CD14-positive monocyte (primary cell): Measurements from ENCODE around the gene PDILT. TPM values are rescaled to one million over a fixed set of nuclear protein-coding genes. Genes with fewer than 3 reads are reported as not detected.

Source experiments
- DNase-seq, 3 donors: peaks; one replicate each; pipeline ENCODE4 v3.0.0-alpha.2; 2011 to 2022
- H2AFZ ChIP-seq: 2 replicates; pipeline ENCODE4 v1.6.0; 2012; ENCODE audit warnings: mild to moderate bottlenecking, low read depth, low read length, inconsistent platforms; ENCODE audit not compliant: insufficient read depth, poor library complexity, severe bottlenecking
- H3K27ac ChIP-seq, 2 donors: 1 replicate in 1 of 2; 2 replicates in 1 of 2; pipeline ENCODE4 v1.5.1; 2012 to 2013; ENCODE audit warnings: low read length in 2 of 2, control low read depth in 1 of 2, inconsistent platforms in 1 of 2, low read depth in 1 of 2, mild to moderate bottlenecking in 1 of 2
- H3K27me3 ChIP-seq, 2 donors: one replicate each; pipeline versions ENCODE4 v1.6.0 to v1.6.1; 2011 to 2013; ENCODE audit warnings: low read length in 2 of 2; ENCODE audit not compliant: control insufficient read depth in 2 of 2, insufficient read depth in 2 of 2
- H3K36me3 ChIP-seq, 2 donors: replicated peaks in 1 of 2; 1 replicate in 1 of 2; 2 replicates in 1 of 2; pipeline versions ENCODE4 v1.5.1 to v1.6.1; 2012 to 2013; ENCODE audit warnings: low read length in 2 of 2, control low read depth in 1 of 2, inconsistent platforms in 1 of 2, mild to moderate bottlenecking in 1 of 2; ENCODE audit not compliant: insufficient read depth in 2 of 2, control insufficient read depth in 1 of 2
- H3K4me1 ChIP-seq, 2 donors: 1 replicate in 1 of 2; 2 replicates in 1 of 2; pipeline versions ENCODE4 v1.5.1 to v1.6.1; 2012 to 2013; ENCODE audit warnings: low read length in 2 of 2, control low read depth in 1 of 2, inconsistent platforms in 1 of 2, mild to moderate bottlenecking in 1 of 2, moderate library complexity in 1 of 2; ENCODE audit not compliant: insufficient read depth in 2 of 2, control insufficient read depth in 1 of 2
- H3K4me2 ChIP-seq: replicated peaks from 2 replicates; pipeline ENCODE3; 2012; ENCODE audit warnings: low read length, moderate library complexity, mild to moderate bottlenecking; ENCODE audit not compliant: poor library complexity, severe bottlenecking; ENCODE audit errors: extremely low read depth
- H3K4me3 ChIP-seq, 3 experiments: fragments of 200-600 bp in 1 of 3; sonication (generic) in 1 of 3; replicated peaks in 1 of 3; 1 replicate in 2 of 3; 2 replicates in 1 of 3; pipeline ENCODE4 v1.5.1; 2011 to 2013; ENCODE audit warnings: low read length in 3 of 3, mild to moderate bottlenecking in 3 of 3, control low read depth in 2 of 3, low read depth in 2 of 3, inconsistent platforms in 1 of 3, moderate library complexity in 1 of 3
- H3K79me2 ChIP-seq: 2 replicates; pipeline ENCODE4 v1.6.0; 2012; ENCODE audit warnings: mild to moderate bottlenecking, control low read depth, inconsistent platforms, low read length, moderate library complexity; ENCODE audit not compliant: insufficient read depth
- H3K9ac ChIP-seq: 2 replicates; pipeline ENCODE4 v1.6.0; 2017; ENCODE audit warnings: low read length, mild to moderate bottlenecking; ENCODE audit not compliant: insufficient read depth, poor library complexity, severe bottlenecking
- H3K9me3 ChIP-seq, 2 donors: replicated peaks in 1 of 2; 1 replicate in 1 of 2; 2 replicates in 1 of 2; pipeline versions ENCODE4 v1.5.1 to v1.6.1; 2012 to 2013; ENCODE audit warnings: low read length in 2 of 2, control low read depth in 1 of 2; ENCODE audit not compliant: control insufficient read depth in 1 of 2, insufficient read depth in 1 of 2
- H4K20me1 ChIP-seq: 2 replicates; pipeline ENCODE4 v1.6.0; 2012; ENCODE audit warnings: mild to moderate bottlenecking, low read length, control low read depth, moderate library complexity; ENCODE audit not compliant: insufficient read depth
- H3K27ac Mint-ChIP-seq, 7 donors: one replicate each; pipeline ENCODE4 v1.8.0; 2020; ENCODE audit warnings: mild to moderate bottlenecking in 7 of 7, mixed read lengths in 7 of 7, moderate library complexity in 6 of 7, inconsistent platforms in 2 of 7
- H3K27me3 Mint-ChIP-seq, 3 donors: one replicate each; pipeline ENCODE4 v1.8.0; 2021 to 2022; ENCODE audit warnings: low read depth in 3 of 3, mild to moderate bottlenecking in 3 of 3, mixed read lengths in 3 of 3, moderate library complexity in 3 of 3, inconsistent platforms in 1 of 3
- H3K36me3 Mint-ChIP-seq, 2 donors: one replicate each; pipeline ENCODE4 v1.8.0; 2020; ENCODE audit warnings: mixed read lengths in 2 of 2, inconsistent platforms in 1 of 2, mild to moderate bottlenecking in 1 of 2
- H3K4me1 Mint-ChIP-seq: one replicate; pipeline ENCODE4 v1.8.0; 2020; ENCODE audit warnings: mild to moderate bottlenecking, mixed read lengths
- H3K4me3 Mint-ChIP-seq, 2 donors: one replicate each; pipeline ENCODE4 v1.8.0; 2020; ENCODE audit warnings: mild to moderate bottlenecking in 2 of 2, mixed read lengths in 2 of 2, moderate library complexity in 1 of 2
- H3K9me3 Mint-ChIP-seq, 7 donors: one replicate each; pipeline ENCODE4 v1.8.0; 2020 to 2022; ENCODE audit warnings: mixed read lengths in 7 of 7, mild to moderate bottlenecking in 6 of 7, moderate library complexity in 6 of 7, inconsistent platforms in 2 of 7
- WGBS: methylation state at CpG from one replicate; pipeline ENCODE4 v1.1.5; 2013; ENCODE audit warnings: missing lambda C conversion rate; ENCODE audit not compliant: insufficient coverage; 5-methylcytosine and 5-hydroxymethylcytosine counted together
- intact Hi-C, 2 donors: fragments of 100-400 bp; cut with micrococcal nuclease; formaldehyde crosslinking; loops; one replicate each; pipeline versions ENCODE4 v1.15.0 to v1.15.1; 2023
- polyA plus RNA-seq, 3 donors: library from polyadenylated mRNA; depleted of rRNA in 1 of 3; unstranded in 2 of 3; stranded (reverse) in 1 of 3; fragments of 300-500 nt in 2 of 3; fragments of >200 nt in 1 of 3; fragmentation: Illumina TruSeq in 2 of 3; gene quantifications; 1 replicate in 2 of 3; 2 replicates in 1 of 3; pipeline ENCODE4 v1.2.3, GENCODE V29; 2012 to 2021
- TF ChIP-seq, protein P1 (sequence below): fragments of 200-600 bp; IDR thresholded peaks from one replicate; pipeline ENCODE4 v1.8.0; 2022; ENCODE audit warnings: antibody characterized with exemption, mild to moderate bottlenecking

Gene PDILT
- polyA plus RNA-seq, 3 donors: not detected

DNA sequence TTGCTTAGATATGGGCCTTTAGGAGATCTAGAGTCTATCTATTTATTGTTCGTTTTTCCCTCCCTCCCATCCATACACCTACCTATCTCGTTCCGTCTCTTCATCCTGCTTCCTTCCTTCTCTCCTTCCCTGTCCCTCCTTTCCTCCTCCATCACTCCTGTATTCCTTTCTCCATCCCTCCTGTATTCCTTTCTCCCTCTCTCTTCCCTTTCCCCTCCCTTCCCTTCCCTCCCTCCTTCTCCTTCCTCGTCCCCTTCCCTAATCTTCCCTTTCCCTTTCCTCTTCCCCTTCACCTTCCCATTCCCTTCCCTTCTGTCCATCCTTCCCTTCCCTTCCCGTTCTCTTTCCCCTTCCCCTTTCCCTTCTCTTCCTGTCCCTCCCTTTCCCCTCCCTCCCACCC, 87.8 kb downstream of the PDILT start:
- Histone ChIP-seq H3K36me3 (no peaks in the 10 kb centered on the region), H3K4me1 (no peaks in the 10 kb centered on the region), H3K4me3 (no peak overlapping the region), H3K27me3 (no peaks in the 10 kb centered on the region), H3K9me3 (no peaks in the 10 kb centered on the region), H3K4me2 (no peak overlapping the region), H3K27ac (no peak overlapping the region), H3K9ac (no peak overlapping the region), H4K20me1 (no peaks in the 10 kb centered on the region), H3K79me2 (no peaks in the 10 kb centered on the region), H2AFZ (no peak overlapping the region)
- Mint-ChIP-seq H3K27me3 (peaks cover 0 to 3% (median 3%) of the 10 kb centered on the region in 3 donors), H3K9me3 (peaks cover 0 to 3% (median 0%) of the 10 kb centered on the region in 7 donors), H3K4me3 (no peak overlapping the region), H3K27ac (no peak overlapping the region), H3K4me1 (no peaks in the 10 kb centered on the region), H3K36me3 (no peaks in the 10 kb centered on the region)
- intact Hi-C loops: no loop called here
- no peak for DNase-seq
- TF ChIP-seq, protein P1, sequence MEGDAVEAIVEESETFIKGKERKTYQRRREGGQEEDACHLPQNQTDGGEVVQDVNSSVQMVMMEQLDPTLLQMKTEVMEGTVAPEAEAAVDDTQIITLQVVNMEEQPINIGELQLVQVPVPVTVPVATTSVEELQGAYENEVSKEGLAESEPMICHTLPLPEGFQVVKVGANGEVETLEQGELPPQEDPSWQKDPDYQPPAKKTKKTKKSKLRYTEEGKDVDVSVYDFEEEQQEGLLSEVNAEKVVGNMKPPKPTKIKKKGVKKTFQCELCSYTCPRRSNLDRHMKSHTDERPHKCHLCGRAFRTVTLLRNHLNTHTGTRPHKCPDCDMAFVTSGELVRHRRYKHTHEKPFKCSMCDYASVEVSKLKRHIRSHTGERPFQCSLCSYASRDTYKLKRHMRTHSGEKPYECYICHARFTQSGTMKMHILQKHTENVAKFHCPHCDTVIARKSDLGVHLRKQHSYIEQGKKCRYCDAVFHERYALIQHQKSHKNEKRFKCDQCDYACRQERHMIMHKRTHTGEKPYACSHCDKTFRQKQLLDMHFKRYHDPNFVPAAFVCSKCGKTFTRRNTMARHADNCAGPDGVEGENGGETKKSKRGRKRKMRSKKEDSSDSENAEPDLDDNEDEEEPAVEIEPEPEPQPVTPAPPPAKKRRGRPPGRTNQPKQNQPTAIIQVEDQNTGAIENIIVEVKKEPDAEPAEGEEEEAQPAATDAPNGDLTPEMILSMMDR: no peak
- 82% methylated on average over 4 of the region's 5 CpGs for WGBS

DNA sequence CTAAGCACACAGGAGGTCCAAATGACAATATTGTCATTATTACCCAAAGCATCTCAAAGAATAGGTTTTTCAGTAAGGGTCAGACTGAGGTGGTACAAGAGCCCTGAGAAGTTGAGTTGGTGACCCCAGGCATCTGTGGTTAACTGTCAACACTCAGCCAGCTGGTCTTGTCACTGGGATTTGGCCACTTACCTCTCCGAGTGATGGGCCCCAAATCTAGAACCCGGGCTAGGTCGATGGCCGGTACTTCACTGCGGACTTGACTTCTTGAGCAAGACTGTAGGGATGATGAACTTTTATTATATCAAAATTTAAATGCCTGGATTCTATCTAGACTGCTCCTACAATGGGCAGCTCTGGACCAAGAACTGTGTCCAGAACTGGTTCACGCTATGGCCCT, 88.8 kb downstream of the PDILT start:
- no peak overlapping the region for H3K9ac ChIP-seq
- 100% methylated on average over 1 of the region's 6 CpGs for WGBS
- Mint-ChIP-seq H3K4me3 (no peak overlapping the region), H3K36me3 (no peaks in the 10 kb centered on the region), H3K4me1 (no peaks in the 10 kb centered on the region), H3K9me3 (no peaks in the 10 kb centered on the region), H3K27me3 (peaks cover 0 to 3% (median 2%) of the 10 kb centered on the region in 3 donors), H3K27ac (peak overlapping the region in 1 of 7 donors; percentile 45)
- H3K4me1 ChIP-seq: no peaks in the 10 kb centered on the region
- no peaks in the 10 kb centered on the region for H3K27me3 ChIP-seq
- no peak overlapping the region for H3K4me2 ChIP-seq
- H3K9me3 ChIP-seq: no peaks in the 10 kb centered on the region
- no peaks in the 10 kb centered on the region for H3K36me3 ChIP-seq
- DNase-seq: no peak
- TF ChIP-seq, protein P1: no peak
- no peak overlapping the region for H3K4me3 ChIP-seq
- no peak overlapping the region for H3K27ac ChIP-seq
- intact Hi-C loops: no loop called here
- H2AFZ ChIP-seq: no peak overlapping the region
- no peaks in the 10 kb centered on the region for H4K20me1 ChIP-seq
- H3K79me2 ChIP-seq: no peaks in the 10 kb centered on the region
